Femur (tissue), 1 donor: ENCODE data around the gene ATG4B.
"Not testable (repeated sequence)": the region's sequence is repeated elsewhere in the genome, so short reads cannot be mapped to it uniquely, and the experiment has no call there.

Experiments used
- DNase-seq: peaks from one replicate; pipeline ENCODE4 v3.0.0-alpha.2; 2017

ATG4B gene

DNA sequence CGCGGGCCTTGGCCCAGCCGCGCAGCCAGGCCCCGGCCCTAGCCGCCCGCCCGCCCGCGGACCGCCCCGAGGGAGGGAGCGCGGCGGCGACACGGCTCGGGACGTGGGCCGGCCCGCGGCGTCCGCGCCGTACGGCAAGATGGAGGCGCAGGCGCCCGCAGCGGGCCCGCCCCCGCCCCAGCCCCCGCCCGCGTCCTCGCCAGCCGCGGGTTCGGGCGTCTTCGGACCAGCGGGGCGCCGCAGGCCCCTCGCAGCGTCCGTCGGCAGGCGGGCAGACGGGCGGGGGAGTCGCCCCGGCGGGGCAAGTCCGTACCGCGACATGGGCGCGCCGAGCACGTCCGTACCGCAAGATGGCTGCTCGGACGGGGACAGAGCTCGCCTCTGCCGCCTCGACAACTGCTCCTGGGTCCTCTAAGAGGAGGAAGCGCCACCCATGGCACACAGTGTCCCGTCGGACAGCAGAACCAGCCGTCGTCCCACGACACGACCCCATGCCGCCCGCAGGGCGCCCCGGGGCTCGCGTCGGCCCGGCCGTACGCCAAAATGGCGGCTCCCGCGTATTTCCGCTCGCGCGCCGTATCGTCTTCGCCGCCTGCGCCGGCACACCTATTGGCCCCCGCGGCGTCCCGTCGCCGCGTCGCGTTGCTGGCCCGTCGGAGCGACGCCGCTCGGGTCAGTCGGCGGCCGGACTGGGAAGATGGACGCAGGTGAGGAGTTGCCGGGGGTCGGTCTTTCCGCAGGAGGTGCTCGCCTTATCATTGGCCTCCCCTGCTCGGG, at the start of gene ATG4B, which contains the start of gene THAP4:
Gene ATG4B, plus strand, starts transcription at position 676 of the 777 bp plus-strand sequence. Its CDS starts 22 bp downstream, at position 698.
Gene THAP4, minus strand, starts transcription at position 141 of the 777 bp plus-strand sequence. CDS start 141 bp downstream, outside the sequence.
- DNase-seq = peak; percentile 91

DNA sequence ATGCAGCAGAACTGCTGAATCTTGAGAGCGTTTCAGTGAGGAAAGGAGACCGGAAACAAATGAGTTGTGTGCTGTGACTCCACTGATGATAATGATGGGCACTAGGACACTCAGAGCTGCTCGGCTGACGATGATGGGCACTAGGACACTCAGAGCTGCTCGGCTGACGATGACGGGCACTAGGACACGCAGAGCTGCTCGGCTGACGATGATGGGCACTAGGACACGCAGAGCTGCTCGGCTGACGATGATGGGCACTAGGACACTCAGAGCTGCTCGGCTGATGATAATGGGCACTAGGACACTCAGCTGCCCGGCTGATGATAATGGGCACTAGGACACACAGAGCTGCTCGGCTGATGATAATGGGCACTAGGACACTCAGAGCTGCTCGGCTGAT, 47.6 kb upstream of the ATG4B start:
- not testable (repeated sequence) for DNase-seq

DNA sequence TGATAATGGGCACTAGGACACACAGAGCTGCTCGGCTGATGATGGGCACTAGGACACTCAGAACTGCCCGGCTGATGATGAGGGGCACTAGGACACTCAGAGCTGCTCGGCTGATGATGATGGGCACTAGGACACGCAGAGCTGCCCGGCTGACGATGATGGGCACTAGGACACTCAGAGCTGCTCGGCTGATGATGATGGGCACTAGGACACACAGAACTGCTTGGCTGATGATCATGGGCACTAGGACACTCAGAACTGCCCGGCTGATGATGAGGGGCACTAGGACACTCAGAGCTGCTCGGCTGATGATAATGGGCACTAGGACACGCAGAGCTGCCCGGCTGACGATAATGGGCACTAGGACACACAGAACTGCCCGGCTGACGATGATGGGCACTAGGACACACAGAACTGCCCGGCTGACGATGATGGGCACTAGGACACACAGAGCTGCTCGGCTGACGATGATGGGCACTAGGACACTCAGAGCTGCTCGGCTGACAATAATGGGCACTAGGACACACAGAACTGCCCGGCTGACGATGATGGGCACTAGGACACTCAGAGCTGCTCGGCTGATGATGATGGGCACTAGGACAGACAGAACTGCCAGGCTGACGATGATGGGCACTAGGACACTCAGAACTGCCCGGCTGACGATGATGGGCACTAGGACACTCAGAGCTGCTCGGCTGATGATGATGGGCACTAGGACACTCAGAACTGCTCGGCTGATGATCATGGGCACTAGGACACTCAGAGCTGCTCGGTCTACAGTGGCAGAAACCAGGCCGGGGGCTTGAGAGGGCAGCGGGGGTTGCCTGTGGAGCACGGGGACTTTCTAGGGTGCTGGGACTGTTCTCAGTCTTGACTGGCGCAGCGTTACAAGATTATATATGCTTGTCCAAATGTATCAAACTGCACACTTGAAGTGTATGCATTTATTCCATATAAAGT, 46.7 kb upstream of the ATG4B start:
- DNase-seq = not testable (repeated sequence)

DNA sequence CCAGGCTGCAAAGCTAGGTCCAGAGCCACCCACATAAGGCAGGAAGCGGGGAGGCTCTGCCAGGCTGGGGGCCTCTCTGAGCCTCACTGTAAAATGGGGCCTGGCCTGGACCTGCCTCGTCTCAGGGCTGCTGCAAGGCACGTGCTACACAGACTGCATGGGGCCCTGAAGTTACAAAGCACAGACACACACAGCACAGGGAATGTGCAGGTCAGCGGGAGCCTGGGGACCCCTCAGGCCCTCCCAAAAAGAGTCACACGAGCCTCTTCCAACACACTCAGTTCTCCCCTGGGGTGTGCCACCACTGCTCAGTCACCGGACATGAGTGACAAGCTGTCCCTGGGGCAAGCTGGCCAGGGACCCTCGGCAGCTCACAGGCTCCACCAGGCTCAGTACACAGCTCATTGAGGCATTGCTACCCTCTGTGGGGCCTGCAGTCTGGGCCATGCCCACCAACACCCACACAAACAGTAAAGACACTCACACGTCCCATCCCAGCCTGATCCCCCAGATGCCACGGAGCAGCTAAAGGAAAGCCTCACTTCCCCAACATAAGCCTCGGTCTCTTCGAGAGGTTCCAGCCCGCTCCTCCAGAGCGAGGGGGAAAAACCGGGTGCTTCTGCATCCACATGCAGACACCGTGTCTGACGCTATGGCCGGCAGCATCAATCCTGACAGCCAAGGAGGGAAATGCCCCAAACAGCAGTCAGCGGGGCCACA, 45.2 kb upstream of the ATG4B start:
- no peak for DNase-seq

DNA sequence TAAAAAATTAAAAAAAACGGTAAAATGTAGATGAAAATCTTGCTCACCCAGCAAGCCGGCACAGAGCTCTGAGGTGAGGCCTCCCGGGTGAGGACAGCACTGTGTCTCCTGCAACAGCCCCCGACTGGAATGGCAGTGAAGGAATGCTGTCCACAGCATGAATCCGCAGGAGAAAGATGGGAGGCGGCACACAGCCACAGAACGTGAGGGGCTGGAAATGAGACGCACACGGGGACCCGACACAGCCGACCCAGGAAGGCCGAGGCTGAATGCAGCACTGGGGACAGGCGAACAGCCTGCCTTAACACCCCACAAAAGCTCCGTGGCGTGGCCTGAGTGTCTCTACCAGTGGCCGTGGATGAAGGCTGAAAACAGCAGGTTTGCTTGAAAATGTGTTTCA, 44.2 kb upstream of the ATG4B start:
- no peak for DNase-seq

DNA sequence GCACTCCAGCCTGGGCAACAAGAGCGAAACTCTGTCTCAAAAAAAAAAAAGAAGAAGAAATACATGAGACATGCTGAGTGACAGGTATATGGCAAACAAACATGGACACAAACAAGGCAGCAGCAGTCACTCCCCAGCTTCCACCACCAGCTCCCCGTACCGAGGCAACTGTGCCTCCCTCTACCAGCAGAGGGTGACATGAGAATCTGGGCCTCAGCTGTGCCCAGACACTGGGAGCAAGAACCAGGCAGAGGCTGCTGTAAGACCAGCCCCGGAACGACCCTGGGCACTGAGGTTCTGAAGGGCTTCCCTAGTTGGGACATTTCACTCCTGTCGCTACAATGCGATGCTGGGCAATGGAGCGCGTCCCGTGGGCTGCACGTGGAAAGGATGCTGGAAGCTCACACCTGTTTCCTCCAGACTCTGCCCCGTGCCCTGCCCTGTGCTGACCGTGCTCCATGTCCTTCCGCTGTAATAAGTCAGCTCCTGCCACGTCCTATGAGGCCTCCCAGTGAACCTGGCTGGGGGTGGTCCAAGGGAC, 41.8 kb upstream of the ATG4B start:
- no peak for DNase-seq

DNA sequence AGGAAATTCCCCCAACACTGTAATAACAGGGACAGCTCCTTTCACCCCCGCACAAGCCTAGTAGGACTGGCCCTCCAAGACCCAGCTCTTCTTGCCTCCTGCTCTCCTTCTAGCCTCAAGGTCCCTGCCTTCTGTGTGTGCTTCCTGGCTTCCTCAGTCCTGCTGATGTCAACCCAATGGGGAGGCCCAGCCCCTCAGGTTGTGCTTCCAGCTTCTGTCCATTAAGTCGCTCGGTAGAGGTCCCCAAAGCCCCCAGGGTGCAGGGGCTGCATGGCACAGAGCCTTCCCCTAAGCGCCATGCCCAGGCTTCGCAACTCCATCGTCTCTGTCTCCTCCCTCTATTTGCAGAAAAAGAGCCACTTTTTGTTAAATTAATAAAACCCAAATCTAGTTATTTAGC, 39.9 kb upstream of the ATG4B start:
- no peak for DNase-seq

DNA sequence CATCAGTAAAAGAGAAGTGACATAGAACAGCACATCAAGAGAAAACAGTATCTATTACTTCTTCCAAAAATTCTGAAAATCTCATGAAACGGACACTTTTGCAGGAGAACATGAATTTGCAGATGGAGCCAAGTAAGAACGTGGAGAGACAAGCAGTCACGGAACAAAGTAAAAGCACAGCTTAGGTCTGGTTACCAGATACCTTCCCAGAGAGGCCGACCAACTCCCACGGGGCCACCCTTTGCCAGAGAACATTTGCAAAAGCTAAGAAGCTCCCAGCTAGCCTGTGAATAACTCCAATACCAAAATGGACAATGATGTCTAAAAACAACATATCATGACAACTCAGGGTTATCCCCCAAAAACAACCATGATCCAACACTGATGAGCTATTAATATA, 39.4 kb upstream of the ATG4B start:
- DNase-seq = no peak

DNA sequence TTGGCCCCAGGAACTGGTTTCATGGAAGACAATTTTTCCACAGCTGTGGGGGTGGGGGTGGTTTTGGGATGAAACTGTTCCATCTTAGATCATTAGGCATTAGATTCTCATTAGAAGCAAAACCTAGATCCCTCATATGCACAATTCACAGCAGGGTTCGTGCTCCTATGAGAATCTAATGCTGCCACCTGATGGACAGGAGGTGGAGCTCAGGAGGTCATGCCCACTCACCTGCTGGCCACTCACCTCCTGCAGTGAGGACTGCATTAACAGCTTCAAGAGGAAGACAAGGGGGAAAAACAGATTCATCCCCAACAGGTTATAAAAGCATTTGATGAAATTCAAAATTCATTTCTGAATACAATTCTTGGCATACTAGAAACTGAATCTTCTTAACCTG, 39.0 kb upstream of the ATG4B start:
- no peak for DNase-seq

DNA sequence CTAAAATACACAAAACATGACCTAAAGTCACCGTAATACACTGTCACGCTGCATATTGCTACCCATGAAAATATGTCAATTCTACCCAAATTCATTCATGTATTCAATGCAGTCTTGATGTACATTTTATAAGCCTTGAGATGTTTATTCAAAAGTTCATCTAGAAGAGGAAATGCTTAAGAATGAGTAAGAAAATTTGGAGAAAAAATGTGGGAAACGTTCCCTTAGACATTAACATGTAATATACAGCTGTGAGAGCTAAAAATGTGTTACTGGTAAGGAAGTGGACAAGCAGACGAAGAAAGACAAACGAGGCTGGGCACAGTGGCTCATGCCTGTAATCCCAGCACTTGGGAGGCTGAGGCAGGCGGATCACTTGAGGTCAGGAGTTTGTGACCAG, 37.9 kb upstream of the ATG4B start:
- DNase-seq = no peak

DNA sequence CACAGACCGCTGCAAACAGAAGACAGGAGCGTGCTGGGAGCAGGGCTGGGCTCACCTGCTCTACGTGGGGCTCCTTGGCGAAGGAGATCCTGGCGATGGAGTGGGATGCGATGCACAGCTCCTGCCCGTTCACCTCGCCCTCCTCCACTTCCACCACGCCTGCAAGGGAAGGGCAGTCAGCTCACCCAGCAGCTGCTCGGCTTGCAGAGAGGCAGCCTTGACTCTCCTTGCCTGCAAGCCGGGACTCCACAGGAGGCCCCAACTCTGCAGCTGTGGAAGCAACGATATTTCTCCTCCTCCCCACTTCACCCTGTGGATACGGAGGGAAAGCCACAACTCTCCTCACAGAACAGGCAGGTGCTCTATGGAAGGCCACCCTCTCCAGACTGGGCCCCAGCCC, 35.7 kb upstream of the ATG4B start:
- DNase-seq = no peak

DNA sequence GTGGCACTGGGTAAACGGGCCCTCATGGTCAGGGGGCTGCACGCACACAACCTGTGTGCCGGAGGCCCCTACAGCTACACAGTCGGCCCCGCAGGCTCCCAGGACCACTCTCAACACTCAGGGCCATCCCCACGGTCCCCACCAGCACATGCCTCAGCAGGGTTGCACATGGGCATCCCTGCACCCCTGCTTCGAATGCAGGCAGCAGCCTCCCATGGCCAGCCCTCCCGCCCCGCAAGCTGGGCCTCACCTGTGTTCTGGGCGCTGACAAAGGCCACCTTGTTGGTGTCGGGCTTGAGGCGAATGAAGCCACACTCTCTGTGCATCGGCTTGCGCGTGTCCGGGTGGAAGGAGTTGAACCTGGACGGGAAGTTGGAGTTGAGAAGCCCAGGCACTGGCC, 34.8 kb upstream of the ATG4B start:
- DNase-seq = no peak

DNA sequence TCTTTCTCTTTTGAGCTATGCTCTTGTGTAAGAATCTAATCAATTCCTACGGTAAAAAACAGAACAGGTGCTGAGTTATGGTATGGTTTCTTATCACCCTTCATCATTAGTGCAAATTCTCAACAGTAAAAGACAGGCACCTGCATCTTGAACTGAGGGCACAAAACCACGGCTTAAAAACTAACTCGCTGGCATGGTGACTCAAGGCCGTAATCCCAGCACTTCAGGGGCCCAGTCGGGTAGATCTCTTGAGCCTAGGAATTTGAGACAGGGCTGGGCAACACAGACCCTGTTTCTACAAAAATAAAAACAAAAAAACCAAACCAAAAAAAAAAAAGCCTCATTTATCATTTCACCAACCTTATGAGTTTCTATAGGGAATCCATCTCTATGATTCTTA, 33.8 kb upstream of the ATG4B start:
- DNase-seq = no peak

DNA sequence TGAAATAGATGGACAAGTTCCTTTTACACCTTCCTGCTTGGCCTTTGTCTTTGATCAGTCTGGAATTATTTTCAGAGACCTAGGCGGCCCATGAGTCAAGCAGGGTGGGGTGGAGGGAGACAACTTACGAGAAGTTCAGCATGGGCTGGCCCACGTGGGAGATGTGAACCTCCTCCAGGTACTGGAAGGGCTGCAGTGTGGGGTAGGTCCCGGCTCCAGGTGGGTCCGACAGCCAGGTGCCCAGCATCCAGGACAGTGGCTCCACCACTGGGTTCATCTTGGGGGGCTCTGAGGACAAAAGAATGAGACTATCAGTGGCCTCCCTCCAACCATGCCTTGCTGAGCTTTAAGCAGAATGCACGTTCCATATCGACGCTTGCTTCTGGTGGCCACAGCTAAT, 31.3 kb upstream of the ATG4B start:
- no peak for DNase-seq

DNA sequence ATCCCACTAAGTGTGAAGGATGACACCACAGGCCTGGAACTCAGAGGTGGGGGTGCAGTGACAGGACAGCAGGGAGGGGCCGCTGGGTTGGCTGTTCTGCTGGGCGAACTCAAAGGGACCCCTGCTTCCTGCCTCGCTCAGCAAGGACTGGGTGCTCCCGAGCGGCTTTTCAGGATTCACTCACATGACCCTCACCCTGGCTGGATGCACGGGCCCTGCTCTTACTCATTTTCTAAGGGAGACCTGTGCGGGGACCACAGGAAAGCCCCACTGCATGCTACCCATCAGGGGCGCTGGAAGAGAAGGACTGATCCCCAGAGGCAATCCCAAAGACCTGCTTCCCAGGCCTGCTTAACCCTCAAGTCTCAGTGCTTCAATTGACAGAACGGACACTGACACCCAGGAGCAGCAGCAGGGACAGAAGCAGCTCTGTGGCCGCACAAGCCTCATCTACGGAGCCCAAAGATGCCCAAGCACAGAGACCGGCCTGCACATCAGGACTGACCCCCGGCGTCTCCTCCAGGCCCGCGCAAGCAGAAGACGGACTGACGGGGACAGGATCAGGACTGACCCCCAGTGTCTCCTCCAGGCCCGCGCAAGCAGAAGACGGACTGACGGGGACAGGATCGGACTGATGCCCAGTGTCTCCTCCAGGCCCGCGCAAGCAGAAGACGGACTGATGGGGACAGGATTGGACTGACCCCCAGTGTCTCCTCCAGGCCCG, 30.2 kb upstream of the ATG4B start:
- DNase-seq = no peak

DNA sequence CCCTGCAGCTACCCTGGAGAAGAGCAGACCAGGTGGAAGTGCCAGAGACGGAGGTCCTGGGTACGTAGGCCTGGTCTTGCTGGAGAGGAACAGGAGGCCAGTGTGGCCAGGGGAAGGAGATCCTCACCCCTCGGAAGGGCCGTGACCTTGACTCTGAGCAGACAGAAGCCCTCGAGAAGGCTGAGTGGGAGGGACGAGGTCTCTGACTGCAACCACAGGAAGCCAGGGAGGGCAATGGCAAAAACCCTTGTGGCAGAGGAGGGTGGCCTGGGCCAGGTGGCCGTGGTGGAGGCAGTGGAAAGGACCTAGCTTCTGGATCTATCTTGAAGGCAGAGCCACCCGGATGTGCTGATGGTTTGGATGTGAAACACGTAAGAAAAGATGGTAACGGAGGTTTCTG, 28.6 kb upstream of the ATG4B start:
- DNase-seq = no peak

DNA sequence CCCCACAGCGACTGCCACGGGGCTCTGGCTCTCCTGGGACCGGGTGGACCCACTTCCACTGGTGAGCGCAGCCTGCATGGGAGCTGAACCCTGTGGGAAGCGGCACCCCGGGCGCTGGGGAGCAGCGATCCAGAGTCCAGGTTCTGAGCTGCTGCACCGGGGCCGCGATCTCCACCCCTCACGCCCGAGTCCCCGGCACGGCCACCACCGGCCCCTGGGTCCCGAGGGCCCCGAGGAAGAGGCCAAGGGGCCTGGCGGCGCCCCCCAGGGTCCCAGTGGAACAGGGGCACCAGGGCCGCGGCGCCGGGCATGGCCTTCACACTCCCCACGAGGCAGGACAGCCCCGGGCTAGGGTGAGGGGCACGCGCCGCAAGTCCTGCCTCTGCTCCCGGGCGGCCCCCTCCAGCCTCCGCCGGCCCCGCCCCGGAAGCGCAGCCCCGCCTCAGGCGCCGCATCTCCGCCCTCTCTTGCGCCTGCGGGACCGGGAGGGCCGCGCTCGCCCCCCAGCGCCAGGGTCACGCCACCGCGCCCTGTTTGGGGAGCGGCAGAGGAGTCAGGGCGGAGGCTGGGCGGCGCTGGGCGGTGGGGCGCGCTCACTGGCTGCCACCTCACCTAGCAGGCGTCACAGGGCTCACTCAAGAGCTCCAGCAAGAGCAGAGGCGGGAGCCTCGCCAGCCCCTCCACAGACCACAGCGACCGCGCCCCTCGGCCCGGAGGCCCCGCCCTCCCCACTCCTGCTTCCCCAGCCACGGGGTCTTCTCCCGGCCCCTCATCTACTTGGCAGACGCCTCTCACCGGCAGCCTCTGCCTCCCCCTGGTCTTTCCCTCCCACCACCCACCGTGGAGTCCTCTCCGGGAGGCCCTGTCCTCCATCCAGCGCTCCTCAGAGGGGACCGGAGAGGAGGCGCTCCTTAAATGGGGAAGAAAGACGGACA, 27.4 kb upstream of the ATG4B start:
- DNase-seq = peak; percentile 88

DNA sequence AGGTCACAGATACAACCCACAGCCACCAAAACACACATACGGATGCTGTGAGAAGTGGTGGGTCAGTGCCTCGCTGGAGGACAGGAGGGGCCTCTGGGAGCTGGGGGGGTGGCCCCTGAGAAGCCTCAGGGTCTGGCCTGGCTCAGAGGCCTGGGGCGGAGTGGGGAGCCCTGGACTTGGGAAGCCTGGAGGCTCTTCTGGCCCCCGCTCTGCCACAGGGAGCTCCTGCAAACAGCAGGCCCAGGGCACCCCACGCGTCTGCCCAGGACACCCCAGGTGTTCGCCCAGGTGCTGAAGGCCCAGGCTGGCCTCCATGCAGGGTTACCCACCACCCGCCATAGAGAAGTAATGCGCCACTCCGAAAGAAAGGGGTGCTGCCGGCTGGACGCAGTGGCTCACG, 26.4 kb upstream of the ATG4B start:
- DNase-seq = no peak

DNA sequence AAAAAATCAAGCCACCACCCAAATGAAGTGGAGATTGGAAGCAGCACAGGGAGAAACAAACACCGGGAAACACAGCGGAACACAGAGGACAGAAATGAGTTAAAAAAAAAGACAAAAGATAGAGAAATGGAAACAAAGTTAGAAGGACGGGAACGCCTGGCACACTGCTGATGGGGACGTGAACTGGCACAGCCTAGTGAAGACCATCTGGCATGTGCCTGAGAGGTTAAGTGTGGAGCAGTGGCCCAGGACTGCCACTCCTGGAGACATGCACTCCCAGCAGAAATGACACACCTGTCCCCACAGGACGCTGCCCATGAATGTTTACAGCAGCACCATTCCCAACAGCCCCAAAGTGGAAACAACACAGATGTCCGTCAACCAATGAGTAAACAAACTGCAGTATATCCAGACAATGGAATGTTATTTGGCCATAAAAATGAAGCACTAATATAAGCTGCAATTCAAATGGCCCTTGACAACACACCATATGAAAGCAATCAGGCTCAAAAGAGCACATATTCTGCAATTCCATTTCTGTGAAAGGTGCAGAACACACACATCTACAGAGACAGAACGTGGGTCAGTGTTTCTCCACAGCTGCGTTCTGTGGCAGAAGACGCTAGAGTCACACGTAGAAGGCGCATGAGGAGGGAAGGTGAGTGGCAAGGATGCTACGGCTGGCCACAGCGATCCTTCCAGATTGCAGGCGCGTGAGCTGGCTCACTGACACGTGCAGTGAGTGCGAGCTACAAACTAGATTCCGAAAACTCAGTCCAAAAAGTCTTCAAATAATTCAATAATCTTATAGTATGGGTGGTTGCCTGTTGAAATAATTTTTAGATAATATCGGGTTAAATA, 25.1 kb upstream of the ATG4B start:
- DNase-seq = no peak
